Measurements from ENCODE around the gene USP12.
"Not testable (repeated sequence)": the region's sequence is repeated elsewhere in the genome, so short reads cannot be mapped to it uniquely, and the experiment has no call there.

Gene USP12

DNA sequence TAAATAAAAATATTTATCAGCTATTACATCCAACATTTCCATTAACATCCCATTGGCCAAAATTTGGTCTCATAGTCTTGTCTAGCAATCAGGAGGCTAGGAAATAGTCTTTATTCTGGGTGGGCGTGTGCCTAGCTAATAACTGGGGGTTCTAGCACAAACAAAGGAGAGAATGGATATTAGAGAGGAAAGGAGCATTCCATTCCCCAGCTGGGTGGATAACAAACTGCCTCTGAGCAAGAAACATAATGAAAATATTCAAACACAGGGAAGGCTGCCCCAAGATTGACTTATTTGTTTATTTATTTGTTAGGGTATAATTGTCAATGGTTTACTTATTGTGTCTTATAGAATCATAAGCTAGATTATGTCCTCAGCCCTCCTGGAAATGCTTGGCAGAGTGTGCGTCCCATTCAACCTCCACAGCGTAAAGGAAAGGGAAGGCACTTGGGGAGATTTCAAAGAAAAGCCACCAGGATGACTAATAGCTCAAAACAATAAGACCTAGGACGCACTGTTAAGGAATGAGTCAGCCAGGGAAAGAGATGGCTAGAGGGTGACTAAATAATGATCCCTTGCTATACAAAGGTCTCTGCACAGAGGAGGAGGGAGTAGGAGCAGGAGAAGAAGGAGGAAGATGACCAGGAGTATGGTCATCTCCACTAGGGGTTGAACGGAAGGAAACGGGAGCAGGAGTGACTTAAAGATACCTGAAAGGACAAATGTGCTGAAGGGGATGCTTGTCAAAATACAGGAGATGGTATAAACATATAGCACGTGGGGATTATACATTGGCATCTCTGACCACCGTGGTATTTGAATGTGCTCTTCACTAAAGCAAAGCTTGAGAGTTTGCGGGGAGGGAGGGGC lies 23.5 kb upstream of the USP12 start:
- Mint-ChIP-seq H3K4me3 (no peak overlapping the region), H3K9me3 (ENCODE audit: low read depth) (peaks cover 4% of the 10 kb centered on the region), H3K27me3 (peaks cover 11% of the 10 kb centered on the region), H3K4me1 (ENCODE audit: low read depth) (peaks cover 3% of the 10 kb centered on the region), H3K27ac (no peak overlapping the region), H3K36me3 (no peaks in the 10 kb centered on the region)

DNA sequence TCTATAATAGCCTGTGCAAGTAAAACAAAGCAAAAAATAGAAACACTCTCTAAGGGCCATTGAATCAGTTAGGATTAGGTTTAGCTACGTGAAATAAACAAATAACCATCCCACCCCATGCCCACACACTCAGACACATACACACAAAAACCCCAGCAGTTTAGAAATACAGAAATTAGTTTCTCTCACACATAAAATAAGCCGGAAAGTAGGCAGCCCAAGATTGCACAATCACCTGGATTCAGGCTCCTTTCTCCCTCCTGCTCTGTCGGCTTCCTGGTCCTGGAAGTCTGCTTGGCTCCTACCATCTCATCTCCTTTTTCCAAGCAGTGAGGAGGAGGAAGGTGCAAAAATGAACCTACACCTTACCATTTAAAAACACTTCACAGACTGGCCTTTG lies 22.6 kb upstream of the USP12 start:
- Mint-ChIP-seq H3K27me3 (peaks cover 11% of the 10 kb centered on the region), H3K4me3 (no peak overlapping the region), H3K27ac (no peak overlapping the region), H3K9me3 (ENCODE audit: low read depth) (peaks cover 4% of the 10 kb centered on the region), H3K4me1 (ENCODE audit: low read depth) (peaks cover 3% of the 10 kb centered on the region), H3K36me3 (no peaks in the 10 kb centered on the region)

DNA sequence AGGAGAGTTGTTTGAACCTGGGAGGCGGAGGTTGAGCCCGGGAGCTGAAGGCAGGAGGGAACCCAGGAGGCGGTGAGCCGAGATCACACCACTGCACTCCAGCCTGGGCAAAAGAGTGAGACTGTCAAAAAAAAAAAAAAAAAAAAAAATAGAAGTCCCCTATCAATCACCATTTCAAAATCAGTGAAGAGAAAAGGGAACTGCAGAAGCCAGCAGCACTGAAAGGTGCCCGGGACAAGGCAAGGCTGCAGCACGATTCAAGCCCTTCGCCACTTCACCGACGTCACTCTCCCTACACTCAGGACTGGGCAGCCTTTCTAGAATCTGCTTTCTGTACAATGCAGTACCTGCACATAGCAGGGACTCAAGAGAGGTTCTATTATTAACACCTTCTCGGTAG lies 21.9 kb upstream of the USP12 start:
- peaks cover 3% of the 10 kb centered on the region for H3K4me1 Mint-ChIP-seq (ENCODE audit: low read depth)
- H3K27ac Mint-ChIP-seq, result no peak overlapping the region
- no peaks in the 10 kb centered on the region for H3K36me3 Mint-ChIP-seq
- H3K4me3 Mint-ChIP-seq, result no peak overlapping the region
- peaks cover 11% of the 10 kb centered on the region for H3K27me3 Mint-ChIP-seq
- H3K9me3 Mint-ChIP-seq (ENCODE audit: low read depth), result peaks cover 4% of the 10 kb centered on the region

DNA sequence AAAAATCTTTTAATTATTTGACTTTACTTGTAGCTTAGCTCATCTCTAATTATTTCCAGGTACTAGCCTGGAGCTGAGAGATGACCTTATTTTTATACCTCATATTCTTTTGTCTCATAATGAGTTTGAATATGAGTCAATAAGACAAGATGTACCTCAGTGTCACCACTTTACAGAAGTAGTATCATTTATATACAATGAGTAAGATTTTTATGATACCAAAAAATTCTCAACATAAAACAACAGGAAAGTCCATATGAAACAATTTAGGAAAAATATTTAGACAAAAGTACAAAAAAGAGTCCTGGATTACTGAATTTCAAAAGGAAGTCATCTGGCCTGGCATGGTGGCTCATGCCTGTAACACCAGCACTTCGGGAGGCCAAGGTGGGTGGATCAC lies 21.4 kb upstream of the USP12 start:
- H3K4me3 Mint-ChIP-seq, result no peak overlapping the region
- H3K36me3 Mint-ChIP-seq, result no peaks in the 10 kb centered on the region
- no peak overlapping the region for H3K27ac Mint-ChIP-seq

DNA sequence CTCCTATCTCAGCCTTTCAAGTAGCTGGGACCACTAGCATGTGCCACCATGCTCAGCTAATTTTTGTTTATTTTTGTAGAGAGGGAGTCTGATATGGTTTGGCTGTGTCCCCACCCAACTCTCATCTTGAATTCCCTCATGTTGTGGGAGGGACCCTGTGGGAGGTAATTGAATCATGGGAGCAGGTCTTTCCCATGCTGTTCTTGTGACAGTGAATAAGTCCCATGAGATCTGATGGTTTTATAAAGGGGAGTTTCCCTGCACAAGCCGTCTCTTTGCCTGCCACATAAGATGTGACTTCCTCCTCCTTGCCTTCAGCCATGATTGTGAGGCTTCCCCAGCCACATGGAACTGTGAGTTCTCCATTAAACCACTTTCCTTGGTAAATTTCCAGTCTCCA lies 20.8 kb upstream of the USP12 start:
- H3K27ac Mint-ChIP-seq; H3K36me3 Mint-ChIP-seq; H3K4me3 Mint-ChIP-seq; H3K4me1 Mint-ChIP-seq (ENCODE audit: low read depth); H3K9me3 Mint-ChIP-seq (ENCODE audit: low read depth): not testable (repeated sequence)
- peaks cover 11% of the 10 kb centered on the region for H3K27me3 Mint-ChIP-seq

More for the DNA sequence above, 21.4 kb upstream of the USP12 start:
- peaks cover 11% of the 10 kb centered on the region for H3K27me3 Mint-ChIP-seq
- peaks cover 3% of the 10 kb centered on the region for H3K4me1 Mint-ChIP-seq (ENCODE audit: low read depth)
- peaks cover 2% of the 10 kb centered on the region for H3K9me3 Mint-ChIP-seq (ENCODE audit: low read depth)

DNA sequence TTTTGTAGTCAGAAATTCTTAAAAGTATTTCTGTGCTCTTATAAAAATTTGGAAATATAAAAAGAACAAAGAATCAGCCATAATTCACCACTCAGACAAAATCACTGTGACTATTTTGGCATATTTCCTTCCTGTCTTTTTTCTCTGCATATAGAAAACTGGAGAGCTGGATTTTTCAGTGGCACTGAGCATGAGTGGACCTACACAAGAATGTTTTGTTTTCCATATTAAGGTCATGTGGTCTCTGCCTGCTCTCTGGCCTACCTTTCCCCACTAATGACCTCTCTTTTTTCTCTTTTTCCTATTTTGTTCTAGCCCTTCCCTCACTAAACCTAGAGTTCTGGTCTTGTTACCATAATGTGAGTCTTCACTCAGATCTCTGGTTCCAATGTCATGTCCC lies 17.6 kb upstream of the USP12 start:
- Mint-ChIP-seq H3K27me3 (peaks cover 5% of the 10 kb centered on the region), H3K36me3 (peaks cover 2% of the 10 kb centered on the region), H3K4me3 (no peak overlapping the region), H3K9me3 (ENCODE audit: low read depth) (no peaks in the 10 kb centered on the region), H3K27ac (no peak overlapping the region), H3K4me1 (ENCODE audit: low read depth) (no peaks in the 10 kb centered on the region)

DNA sequence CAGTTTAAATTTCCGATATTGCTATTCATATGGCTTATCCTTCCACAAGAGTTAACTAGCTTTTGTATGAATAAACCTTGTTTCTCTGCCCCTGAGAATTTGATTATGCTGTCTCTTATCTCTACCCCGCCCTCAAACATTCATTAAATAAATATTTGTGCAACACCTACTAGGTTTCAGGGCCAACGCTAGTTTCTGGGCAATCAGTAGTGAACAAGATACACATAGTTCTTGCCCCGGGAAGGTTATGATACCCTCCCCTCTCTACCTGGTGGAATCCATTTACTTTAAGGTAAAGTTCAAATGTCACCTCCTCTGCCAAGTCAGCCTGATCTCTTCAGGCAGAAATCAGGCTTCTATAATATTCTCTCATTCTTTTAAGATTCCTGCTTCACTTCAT lies 16.6 kb upstream of the USP12 start:
- H3K9me3 Mint-ChIP-seq (ENCODE audit: low read depth), result no peaks in the 10 kb centered on the region
- H3K27ac Mint-ChIP-seq, result no peak overlapping the region
- peaks cover 2% of the 10 kb centered on the region for H3K27me3 Mint-ChIP-seq
- H3K36me3 Mint-ChIP-seq, result peaks cover 2% of the 10 kb centered on the region
- H3K4me1 Mint-ChIP-seq (ENCODE audit: low read depth), result no peaks in the 10 kb centered on the region
- no peak overlapping the region for H3K4me3 Mint-ChIP-seq

DNA sequence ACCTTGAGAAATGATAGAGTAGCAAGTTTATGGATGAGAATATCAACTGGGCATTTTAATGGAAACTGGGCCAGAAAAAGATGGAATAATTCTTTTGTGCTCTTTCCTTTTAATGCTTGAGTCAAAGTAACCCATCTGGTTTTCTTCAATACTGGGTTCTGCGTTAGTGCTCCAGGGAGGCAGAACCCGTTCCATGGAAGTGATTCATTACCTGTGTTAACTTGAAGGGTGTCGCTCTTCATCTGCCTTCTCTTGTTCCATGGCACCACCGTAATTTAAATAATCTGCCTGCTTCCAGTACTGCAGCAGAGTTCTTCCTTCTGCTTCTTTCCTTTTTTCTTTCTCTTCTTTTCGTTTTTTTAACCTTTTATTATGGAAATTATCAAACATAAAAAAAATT lies 14.7 kb upstream of the USP12 start:
- no peaks in the 10 kb centered on the region for H3K9me3 Mint-ChIP-seq (ENCODE audit: low read depth)
- peaks cover 2% of the 10 kb centered on the region for H3K36me3 Mint-ChIP-seq
- no peak overlapping the region for H3K27ac Mint-ChIP-seq
- no peaks in the 10 kb centered on the region for H3K27me3 Mint-ChIP-seq
- no peaks in the 10 kb centered on the region for H3K4me1 Mint-ChIP-seq (ENCODE audit: low read depth)
- no peak overlapping the region for H3K4me3 Mint-ChIP-seq

DNA sequence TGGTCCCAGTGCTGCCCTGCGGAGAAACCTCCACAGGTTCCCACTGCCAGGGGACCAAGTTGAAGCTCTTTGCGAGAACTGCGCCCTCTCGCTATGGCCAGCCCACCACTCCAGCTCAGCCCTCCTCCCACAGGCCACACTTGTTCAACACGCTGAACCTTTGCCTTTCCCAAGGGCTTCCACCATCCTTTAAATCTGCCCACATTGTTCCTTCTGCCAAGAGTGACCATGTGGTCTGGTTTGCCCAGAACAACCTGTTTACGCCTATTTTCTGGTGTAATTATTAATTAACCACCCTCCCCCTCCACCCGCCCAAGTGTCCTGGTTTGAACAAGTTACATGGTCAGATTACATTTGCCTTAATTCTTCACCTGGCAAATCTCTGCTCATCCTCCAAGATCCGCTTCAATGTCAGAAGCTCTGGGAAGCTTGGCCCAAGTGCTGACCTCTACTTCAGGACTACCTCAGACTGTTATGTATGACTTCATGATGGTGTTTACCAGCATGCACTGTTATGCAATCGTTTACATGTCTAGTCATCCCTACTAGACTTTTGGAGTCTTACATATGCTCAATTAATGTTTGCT lies 12.0 kb upstream of the USP12 start:
- Mint-ChIP-seq H3K9me3 (ENCODE audit: low read depth) (no peaks in the 10 kb centered on the region), H3K4me3 (no peak overlapping the region), H3K27ac (no peak overlapping the region), H3K27me3 (peaks cover 2% of the 10 kb centered on the region), H3K4me1 (ENCODE audit: low read depth) (no peaks in the 10 kb centered on the region), H3K36me3 (peaks cover 2% of the 10 kb centered on the region)

DNA sequence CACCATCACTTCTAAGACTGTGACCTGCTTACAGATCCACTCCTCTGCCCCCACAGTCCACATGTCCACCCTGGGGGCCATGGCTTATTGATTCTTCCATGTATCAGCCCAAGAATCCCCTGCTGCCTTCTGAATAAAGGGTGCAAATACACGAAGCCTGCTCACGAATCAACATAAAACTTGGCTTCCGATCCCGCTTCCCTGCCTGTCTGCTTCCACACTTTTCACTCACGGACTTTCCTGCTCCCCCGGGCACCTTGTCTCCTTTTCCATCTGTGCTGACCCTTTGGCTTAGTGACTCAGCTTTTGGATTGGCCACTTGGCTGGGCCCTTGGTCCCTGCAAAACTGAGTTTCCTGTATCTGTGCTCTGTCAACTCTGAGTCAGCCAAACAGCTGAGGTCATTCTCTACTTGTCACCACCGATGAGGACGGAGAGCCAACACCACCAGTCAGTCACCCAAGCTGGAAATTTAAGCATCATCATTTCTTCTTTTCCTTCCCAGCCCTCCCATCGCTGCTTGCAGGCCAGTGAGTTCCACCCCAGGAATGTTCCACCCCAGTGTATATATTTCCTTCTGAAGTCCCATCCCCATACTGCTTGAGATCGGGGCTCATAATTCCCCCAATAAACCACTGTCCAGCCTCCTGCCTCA lies 11.4 kb upstream of the USP12 start:
- Mint-ChIP-seq H3K9me3 (ENCODE audit: low read depth) (no peaks in the 10 kb centered on the region), H3K4me3 (no peak overlapping the region), H3K4me1 (ENCODE audit: low read depth) (no peaks in the 10 kb centered on the region), H3K27ac (no peak overlapping the region), H3K36me3 (peaks cover 2% of the 10 kb centered on the region), H3K27me3 (peaks cover 2% of the 10 kb centered on the region)

DNA sequence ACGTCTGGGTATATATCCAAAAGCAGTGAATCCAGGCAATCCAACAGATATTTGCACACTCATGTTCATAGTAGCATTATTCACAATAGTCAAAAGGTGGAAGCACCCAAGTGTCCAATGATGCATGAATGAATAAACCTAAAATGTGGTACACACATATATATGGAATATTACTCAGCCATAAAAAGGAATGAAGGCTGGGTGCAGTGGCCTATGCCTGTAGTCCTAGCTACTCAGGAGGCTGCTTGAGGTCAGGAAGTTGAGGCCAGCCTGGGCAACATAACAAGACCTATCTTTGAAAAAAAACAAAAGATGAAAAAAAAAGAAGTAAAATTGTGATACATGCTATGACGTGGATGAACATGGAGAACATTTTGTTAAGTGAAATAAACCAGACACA lies 10.4 kb upstream of the USP12 start:
- Mint-ChIP-seq H3K27ac (no peak overlapping the region), H3K4me3 (no peak overlapping the region), H3K9me3 (ENCODE audit: low read depth) (no peaks in the 10 kb centered on the region), H3K4me1 (ENCODE audit: low read depth) (no peaks in the 10 kb centered on the region), H3K36me3 (no peaks in the 10 kb centered on the region), H3K27me3 (peaks cover 2% of the 10 kb centered on the region)

DNA sequence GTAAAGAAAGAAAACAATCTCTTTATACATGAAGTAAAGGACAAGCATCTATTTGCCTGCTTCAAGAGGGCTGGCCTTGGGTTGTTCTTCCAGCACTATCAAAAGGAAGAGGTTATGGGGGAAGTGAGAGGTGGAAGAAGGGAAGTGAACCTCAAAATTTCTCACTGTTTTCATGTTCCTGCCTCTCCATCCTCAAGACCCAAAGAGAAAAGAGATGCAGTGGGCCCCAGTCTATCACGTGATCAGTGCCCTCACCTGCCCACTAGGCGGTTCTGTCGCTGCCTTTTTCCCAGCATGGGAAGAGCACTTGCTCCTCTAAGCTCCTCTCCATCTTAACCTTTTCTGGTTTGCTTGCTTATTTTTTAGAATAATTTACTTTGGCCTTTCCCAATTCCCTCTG lies 6.2 kb upstream of the USP12 start:
- no peaks in the 10 kb centered on the region for H3K36me3 Mint-ChIP-seq
- no peaks in the 10 kb centered on the region for H3K9me3 Mint-ChIP-seq (ENCODE audit: low read depth)
- peaks cover 2% of the 10 kb centered on the region for H3K27me3 Mint-ChIP-seq
- H3K4me1 Mint-ChIP-seq (ENCODE audit: low read depth), result peaks cover 9% of the 10 kb centered on the region
- no peak overlapping the region for H3K4me3 Mint-ChIP-seq
- no peak overlapping the region for H3K27ac Mint-ChIP-seq

DNA sequence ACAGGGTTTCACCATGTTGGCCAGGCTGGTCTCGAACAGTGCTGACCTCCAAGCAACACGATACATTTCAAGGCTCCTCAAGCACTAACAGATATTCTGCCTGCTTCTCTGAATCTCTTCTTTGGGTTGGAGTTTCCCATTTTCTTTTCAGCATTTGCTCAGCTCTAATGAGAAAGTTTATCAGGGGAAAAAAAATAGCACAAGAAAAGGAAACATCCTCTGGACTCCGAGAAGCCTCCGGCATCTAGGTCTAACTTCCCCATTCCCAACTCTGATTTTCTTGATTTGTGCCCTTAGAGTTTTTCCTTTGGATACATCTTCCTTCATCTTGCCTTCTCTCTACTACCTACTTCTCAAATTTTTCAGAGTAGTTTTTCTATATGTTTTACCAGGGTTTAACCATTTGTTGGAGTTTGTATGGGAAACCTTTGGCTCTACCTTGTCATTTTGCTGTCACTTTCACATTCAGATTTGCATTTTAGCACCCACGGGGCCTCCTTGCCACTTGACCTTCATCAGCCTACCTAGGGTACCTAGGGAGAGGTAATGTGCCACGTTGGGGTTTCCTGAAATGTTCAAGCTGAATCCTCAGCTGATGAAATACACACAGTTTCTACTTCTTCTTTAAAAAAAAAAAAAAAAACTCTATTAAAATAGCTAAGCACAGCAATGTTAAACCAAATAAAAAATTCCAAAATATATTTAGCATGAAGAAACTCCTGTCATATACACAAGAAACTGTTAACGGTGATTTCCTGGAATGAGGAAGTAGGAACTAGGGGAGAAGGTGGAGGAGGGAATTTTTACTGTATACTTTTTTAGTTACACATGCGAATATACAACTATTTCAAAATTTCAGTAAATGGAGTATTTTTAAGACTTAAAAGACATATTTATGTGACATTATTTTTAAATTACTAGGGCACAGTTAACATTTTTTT lies 5.1 kb upstream of the USP12 start:
- no peak overlapping the region for H3K27ac Mint-ChIP-seq
- peaks cover 16% of the 10 kb centered on the region for H3K4me1 Mint-ChIP-seq (ENCODE audit: low read depth)

DNA sequence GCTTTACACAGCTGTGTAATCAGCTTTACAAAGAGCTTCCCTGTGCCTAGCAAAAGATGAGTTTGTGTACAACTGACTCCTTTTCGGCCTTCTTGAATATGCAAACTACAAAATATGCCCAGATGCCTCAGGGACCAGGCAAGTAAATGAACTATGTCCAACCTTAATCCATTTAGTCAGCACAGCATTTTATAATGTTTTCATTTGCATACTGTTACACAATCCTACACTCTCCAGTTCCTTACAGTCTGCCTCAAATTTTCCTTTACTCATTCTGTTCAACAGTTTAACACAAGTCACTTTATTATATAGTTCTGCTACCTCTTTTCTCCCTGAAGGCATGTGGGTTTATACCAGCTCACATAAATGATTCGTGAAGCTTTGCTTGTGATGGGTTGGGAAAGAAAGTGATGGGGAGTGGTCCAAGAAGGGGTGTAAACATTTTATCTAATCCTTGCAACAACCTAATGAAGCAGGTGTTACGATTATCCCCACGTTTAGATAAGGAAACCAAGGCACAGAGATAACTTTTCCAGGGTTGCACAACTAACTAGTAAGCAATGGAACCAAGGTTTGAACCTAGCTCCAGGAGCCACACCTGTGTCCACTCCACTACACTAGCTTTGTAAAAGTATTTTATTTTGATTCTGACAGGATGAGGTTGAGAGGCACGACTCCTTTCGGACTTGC lies 3.3 kb upstream of the USP12 start:
- Mint-ChIP-seq H3K9me3 (ENCODE audit: low read depth) (no peaks in the 10 kb centered on the region), H3K4me3 (no peak overlapping the region), H3K27ac (no peak overlapping the region), H3K27me3 (peaks cover 2% of the 10 kb centered on the region), H3K36me3 (no peaks in the 10 kb centered on the region), H3K4me1 (ENCODE audit: low read depth) (peaks cover 24% of the 10 kb centered on the region)

More for the DNA sequence above, 5.1 kb upstream of the USP12 start:
- H3K27me3 Mint-ChIP-seq, result peaks cover 2% of the 10 kb centered on the region
- no peaks in the 10 kb centered on the region for H3K36me3 Mint-ChIP-seq
- H3K4me3 Mint-ChIP-seq, result no peak overlapping the region
- no peaks in the 10 kb centered on the region for H3K9me3 Mint-ChIP-seq (ENCODE audit: low read depth)

Data from activated naive CD8-positive, alpha-beta T cell (primary cell).